ENCODE measurements around the gene CNR2.
"Not testable (repeated sequence)": the region's sequence is repeated elsewhere in the genome, so short reads cannot be mapped to it uniquely, and the experiment has no call there.

CNR2 gene

GRCh38 chr1:23879809-23880208, 33.4 kb downstream of the CNR2 start:
- no peak for DNase-seq

DNA sequence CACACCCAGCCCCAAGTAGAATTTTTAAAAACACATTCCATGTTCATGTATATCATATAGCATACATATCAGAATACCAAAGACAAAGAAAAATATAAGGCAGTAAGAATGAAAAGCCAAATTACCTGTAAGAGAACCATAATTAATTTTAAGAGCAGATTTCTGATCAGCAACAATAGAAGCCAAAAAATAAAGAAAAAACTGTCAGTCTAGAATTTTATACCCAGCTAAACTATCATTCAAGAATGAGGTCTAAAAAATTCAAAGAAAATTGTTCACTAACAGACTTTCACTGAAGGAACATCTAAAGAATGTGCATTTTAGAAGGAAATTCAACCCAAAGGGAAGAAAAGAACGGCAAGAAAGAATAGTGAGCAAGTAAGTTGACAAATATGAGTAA, 34.5 kb downstream of the CNR2 start:
- no peak for DNase-seq

GRCh38 chr1:23875382-23875781, 37.8 kb downstream of the CNR2 start:
- no peak for DNase-seq

- DNase-seq: no peak
Observed at GRCh38 chr1:23872421-23872820, 40.7 kb downstream of the CNR2 start.

DNA sequence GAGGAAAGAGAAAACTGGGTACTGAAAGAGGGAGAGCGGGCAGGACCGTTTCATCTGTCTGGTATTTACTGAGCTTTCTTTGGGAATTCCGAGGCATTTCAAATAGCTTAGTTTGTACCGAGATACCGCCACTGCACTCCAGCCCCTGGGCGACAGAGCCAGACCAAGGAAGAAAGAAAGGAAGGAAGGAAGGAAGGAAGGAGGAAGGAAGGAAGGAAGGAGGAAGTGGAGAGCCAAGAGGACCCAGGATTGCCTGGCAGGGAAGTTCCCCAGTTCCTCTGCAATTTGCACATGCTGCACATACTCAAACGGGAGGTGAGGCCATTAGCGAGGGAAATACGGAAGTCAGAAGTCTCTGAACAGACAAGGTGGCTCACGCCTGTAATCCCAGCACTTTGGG, 44.1 kb downstream of the CNR2 start:
- DNase-seq: no peak

GRCh38 chr1:23868557-23869016, 44.6 kb downstream of the CNR2 start:
- DNase-seq: no peak

DNA sequence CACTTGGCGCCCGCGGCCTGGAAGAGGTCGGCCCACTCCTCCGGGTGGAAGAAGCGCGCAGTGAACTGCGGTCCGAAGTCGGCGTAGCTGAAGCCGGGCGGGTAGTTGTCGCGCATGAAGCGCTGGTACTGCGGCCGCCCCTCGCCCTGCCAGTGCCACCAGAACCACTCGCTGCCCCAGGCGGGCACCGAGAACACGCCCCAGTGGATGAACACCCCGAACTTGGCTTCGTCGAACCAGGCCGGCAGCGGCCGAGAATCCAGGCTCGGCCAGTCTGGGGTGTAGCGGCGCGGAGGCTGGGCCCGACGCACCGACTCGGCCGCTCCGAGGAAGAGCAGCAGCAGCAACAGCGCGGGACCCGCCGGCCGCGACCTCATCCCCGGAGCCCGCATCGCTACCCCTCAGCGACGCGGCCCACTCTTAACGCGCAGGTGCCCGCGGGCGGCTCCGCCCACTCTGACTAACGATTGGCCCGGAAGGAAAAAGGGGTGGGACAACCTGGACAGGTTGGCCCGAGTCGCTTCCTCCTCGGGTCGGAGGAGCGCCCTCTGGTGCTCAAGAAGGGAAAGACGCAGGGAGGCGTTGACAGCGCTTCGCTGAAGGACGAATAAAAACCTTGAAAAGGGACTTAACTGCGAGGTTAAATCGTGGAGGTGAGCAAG, 45.1 kb downstream of the CNR2 start, which contains the start of gene FUCA1:
Gene FUCA1 (minus strand): TSS at position 396 of the 662 bp plus-strand sequence. CDS start 4 bp downstream, at position 392.
- DNase-seq: peak; percentile 92 to 94

DNA sequence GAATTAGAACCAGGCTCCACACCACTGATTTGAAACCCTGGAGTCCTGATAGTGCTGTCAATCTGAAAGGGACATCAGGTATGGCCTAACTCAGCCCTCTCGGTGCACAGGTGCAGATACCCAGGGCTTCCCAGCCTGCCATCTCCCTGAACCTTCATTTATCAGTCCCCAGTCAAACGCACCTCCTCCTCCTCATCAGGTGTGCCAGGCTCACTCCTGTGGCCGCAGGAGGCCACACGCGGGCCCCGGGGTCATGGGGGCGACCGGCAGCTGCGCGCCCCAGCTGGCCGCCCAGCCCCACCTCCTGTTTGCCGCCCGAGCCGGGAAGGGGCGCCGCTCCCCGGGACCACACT, 45.6 kb downstream of the CNR2 start:
- no peak for DNase-seq

DNA sequence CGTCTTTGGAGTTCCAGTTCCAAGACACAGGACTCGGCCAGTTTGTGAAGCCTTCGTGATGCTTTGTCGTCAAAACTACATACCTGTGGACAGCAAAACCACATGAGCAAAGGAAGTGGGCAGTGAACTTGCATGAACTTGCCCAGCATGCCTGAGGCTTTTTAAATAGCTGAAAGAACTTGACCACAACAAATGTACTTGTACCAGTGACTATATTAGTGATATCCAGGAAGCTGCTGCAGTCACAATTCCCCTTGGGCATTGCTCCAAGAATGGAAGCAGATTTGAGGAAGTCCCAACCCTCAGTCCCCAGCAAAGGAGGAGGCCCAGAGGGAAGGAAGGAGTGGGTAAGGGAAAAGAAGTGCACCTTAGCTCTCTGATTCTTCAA, 47.6 kb downstream of the CNR2 start:
- peak; percentile 46 to 51 for DNase-seq

DNA sequence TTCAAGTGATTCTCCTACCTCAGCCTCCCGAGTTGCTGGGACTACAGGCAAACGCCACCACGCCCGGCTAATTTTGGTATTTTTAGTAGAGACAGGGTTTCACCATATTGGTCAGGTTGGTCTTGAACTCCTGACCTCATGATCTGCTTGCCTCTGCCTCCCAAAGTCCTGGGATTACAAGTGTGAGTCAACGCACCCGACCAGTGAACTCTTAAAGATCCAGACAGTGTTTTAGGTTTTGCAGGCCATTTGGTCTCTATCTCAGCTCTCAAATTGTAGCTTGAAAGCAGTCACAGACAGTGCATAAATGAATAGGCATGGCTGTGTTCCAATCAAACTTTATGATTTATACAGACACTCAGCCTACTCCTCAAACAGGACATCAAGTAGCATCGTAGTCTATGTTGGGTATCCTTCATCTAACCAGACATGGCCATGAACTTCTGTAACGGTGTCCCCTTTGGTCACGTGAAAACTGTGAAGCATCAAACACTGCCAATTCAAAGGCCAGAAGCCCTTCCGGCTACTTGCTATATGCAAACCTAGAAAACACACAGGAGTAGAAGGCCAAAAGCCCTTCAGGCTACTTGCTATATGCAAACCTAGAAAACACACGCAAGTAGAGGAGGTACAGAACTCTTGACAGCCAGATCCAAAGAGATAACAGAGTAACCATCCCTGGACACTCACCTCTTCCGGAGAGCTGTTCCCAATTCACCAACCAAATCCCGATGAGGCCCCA, 48.2 kb downstream of the CNR2 start:
- DNase-seq: no peak

DNA sequence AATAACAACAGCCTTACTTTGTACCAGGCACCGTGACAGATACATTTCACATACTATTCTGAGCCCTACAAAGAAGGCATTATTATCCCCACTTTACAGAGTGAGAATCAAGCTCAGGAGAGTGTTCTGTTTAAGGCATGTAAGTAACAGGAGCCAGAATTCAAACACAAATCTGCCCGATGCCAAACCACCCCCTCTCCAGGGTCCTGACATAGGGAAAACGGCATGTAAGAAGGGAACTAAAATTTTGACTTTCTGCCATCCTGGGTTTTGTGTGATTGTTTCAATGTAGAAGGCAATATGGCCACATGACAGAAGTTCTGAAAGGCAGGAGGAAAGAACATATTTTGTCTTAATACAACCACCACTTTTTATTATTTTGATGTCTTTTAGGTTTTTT, 50.5 kb downstream of the CNR2 start:
- DNase-seq: no peak

DNA sequence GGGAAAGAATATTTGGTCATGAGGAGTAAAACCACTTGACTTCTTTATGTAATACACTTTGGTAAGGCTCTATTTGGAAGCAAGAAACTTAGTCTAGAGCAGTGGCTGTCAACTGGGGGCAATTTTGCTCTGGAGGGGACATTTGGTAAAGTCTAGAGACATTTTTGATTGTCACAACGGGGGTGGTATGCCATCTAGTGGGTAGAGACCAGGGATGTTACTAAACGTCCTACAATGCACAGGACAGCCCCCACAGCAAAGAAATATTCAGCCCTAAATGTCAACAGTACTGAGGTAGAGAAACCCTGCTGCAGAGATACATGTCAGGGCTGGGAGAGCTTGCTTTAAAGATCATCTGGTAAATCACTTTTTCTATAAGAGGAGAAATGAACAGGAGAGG, 58.6 kb downstream of the CNR2 start:
- DNase-seq: peak; percentile 41 to 51

DNA sequence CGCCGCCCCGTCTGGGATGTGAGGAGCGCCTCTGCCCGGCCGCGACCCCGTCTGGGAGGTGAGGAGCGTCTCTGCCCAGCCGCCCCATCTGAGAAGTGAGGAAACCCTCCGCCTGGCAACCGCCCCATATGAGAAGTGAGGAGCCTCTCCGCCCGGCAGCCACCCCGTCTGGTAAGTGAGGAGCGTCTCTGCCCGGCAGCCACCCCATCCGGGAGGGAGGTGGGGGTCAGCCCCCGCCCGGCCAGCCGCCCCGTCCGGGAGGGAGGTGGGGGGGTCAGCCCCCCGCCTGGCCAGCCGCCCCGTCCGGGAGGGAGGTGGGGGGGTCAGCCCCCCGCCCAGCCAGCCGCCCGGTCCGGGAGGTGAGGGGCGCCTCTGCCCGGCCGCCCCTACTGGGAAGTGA, 60.0 kb downstream of the CNR2 start:
- DNase-seq: not testable (repeated sequence)

- DNase-seq: not testable (repeated sequence)
Observed at GRCh38 chr1:23851406-23851805, 61.8 kb downstream of the CNR2 start.

DNA sequence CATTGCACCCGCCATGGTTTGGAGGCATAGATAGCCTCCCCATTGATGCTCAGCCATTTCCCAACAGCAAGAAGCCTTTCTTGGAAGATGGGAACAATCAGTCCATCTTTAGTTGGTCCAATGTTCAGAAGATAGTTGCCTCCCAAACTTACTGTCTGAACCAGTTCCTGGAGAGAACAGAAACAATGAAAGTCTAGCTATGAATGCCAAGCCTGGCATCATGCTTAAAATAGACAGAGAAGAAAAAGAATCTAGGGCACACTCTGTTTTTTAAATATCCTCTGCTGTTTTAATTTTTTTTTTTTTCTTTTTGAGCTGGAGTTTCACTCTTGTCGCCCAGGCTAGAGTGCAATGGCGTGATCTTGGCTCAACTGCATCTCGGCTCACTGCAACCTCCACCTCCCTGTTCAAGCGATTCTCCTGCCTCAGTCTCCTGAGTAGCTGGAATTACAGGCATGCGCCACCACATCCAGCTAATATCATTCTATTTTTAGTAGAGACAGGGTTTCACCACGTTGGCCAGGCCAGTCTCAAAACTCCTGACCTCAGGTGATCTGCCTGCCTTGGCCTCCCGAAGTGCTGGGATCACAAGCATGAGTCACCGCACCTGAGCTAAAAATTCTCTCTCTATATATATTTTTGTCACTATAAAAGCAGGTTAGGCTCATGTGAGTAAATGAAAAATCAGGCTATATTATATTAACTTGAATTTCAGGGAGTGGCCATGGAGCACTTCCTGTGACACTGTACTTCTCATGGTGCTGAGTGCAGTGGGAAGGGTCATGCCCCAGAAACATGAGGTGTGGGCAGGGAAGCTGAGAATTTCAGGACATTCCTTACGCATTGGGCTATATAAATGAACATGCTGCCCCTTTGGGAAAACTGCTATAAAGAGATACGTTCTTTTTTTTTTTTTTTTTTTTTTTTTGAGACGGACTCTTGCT, 64.2 kb downstream of the CNR2 start:
- no peak for DNase-seq

DNA sequence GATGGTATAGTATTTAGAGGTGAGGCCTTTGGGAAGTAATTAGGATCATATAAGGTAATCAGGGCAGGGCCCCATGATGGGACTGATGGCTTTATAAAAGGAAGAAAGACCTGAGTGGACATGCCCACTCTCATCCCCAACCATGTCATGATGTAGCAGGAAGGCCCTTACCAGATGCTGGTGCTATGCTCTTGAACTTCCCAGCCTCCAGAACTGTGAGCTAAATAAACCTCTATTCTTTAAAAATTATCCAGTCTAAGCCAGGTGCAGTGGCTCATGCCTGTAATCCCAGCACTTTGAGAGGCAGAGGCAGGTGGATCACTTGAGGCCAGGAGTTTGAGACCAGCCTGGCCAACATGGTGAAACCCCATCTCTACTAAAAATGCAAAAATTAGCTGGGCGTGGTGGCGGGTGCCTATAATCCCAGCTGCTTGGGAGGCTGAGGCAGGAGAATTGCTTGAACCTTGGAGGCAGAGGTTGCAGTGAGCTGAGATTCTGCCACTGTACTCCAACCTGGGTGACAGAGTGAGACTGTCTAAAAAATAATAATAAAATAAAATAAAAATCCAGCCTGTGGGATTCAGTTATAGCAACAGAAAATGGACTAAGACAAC, 65.6 kb downstream of the CNR2 start:
- not testable (repeated sequence) for DNase-seq

DNA sequence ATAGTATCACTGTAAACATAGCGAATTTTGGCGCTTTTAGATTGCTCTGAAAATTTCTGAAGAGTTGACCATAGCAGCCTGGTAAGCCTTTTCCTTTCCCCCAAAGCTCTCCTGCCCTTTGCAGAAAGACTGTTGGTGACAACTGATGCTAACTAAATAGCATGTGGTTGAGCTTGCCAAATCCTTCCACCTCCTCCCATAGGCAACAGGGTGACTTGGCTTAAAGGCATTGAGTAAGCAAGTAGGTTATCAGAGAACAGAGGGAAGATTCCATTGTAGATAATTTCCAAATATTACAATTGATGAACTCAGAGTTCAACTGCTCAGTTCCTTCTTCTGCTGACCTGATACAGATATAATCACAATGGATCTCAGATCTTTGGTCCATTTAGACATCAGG, 68.0 kb downstream of the CNR2 start:
- no peak for DNase-seq

GRCh38 chr1:23843644-23844043, 69.5 kb downstream of the CNR2 start:
- DNase-seq: no peak

- peak; percentile 66 to 67 for DNase-seq
Observed at GRCh38 chr1:23838401-23838866, 74.7 kb downstream of the CNR2 start.

- DNase-seq: no peak
Observed at GRCh38 chr1:23837908-23838307, 75.3 kb downstream of the CNR2 start.

- peak in 1 of 2 experiments; percentile 1 for DNase-seq
Observed at GRCh38 chr1:23836037-23836436, 77.1 kb downstream of the CNR2 start.

DNA sequence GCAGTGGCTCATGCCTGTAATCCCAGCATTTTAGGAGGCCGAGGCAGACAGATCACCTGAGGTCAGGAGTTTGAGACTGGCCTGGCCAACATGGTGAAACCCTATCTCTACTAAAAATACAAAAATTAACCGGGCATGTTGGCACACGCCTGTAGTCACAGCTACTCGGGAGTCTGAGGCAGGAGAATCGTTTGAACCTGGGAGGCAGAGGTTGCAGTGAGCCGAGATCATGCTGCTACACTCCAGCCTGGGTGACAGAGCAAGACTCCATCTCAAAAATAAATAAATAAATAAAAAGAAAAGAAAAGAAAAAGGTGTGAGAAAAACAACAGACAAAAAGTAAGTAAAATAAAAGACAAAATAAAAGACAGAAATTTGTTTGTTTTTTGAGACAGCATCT, 79.0 kb downstream of the CNR2 start:
- DNase-seq: not testable (repeated sequence)

DNA sequence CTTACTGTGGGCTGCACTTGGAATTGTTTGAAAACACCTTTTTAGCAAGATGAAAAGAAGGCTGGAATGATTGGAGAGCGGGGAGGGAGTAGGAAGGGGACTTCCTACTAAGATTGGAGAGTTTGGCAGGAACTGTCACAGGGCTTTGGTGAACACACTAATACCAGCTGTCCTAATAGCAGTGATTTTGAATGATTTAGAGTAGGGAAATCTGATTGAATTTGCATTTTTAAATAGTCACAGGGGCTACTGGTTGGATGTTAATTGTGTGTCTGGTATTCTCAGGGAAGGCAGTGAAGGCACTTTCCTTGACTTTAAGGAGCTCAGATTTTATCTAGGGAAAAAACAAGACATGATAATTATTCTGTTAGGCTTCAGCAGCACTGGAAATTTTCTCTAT, 85.4 kb downstream of the CNR2 start:
- no peak for DNase-seq

Measured in Kasumi-1 (cell line).